H1 (cell line): ENCODE data around the gene COPS9. TPM values are rescaled to one million over a fixed set of nuclear protein-coding genes. Genes with fewer than 3 reads are reported as not detected.

Source experiments
- CTCF ChIA-PET: fragments of 300-600 bp; sonication (Branson Sonifier 250); formaldehyde crosslinking; loops from one replicate; lab custom pipeline; 2021; ENCODE audit not compliant: partially characterized antibody; lab: Charles Lee
- POLR2A ChIA-PET: fragments of 300-600 bp; sonication (Branson Sonifier 250); formaldehyde crosslinking; loops from one replicate; lab custom pipeline; 2021; ENCODE audit warnings: inconsistent platforms; ENCODE audit not compliant: partially characterized antibody; lab: Charles Lee
- DNase-seq, 2 experiments: peaks; one replicate each; pipeline versions ENCODE4 v3.0.0 to v3.0.0-alpha.2; 2010 to 2022; ENCODE audit warnings: low spot score in 2 of 2, low read depth in 1 of 2, mixed read lengths in 1 of 2
- FAIRE-seq: peaks from 2 replicates; lab custom pipeline; 2011; peaks lifted over from hg19 to GRCh38; lab: Jason Lieb, UNC
- H2AFZ ChIP-seq: 2 replicates; pipeline ENCODE4 v1.8.1; 2012; ENCODE audit warnings: low read length, inconsistent platforms
- H2AK5ac ChIP-seq: 2 replicates; pipeline ENCODE4 v1.6.1; 2013; ENCODE audit warnings: low read depth, low read length
- H2BK120ac ChIP-seq: replicated peaks from 2 replicates; pipeline ENCODE3; 2013; ENCODE audit warnings: low read depth, low read length, inconsistent platforms
- H2BK12ac ChIP-seq: 2 replicates; pipeline ENCODE4 v1.6.1; 2013; ENCODE audit warnings: low read depth, low read length
- H2BK15ac ChIP-seq: 2 replicates; pipeline ENCODE4 v1.6.1; 2013; ENCODE audit warnings: low read length
- H2BK20ac ChIP-seq: 2 replicates; pipeline ENCODE4 v1.6.1; 2013; ENCODE audit warnings: low read length
- H2BK5ac ChIP-seq: 2 replicates; pipeline ENCODE4 v1.6.1; 2013; ENCODE audit warnings: low read depth, low read length
- H3K14ac ChIP-seq: 2 replicates; pipeline ENCODE4 v1.6.1; 2013; ENCODE audit warnings: inconsistent platforms; ENCODE audit not compliant: insufficient read length
- H3K18ac ChIP-seq: 2 replicates; pipeline ENCODE4 v1.6.1; 2013; ENCODE audit warnings: low read length; ENCODE audit errors: extremely low read depth
- H3K23ac ChIP-seq: 2 replicates; pipeline ENCODE4 v1.6.1; 2013; ENCODE audit warnings: inconsistent platforms; ENCODE audit not compliant: insufficient read length
- H3K23me2 ChIP-seq: 2 replicates; pipeline ENCODE4 v1.6.1; 2013; ENCODE audit warnings: low read depth, low read length
- H3K27ac ChIP-seq: 2 replicates; pipeline ENCODE4 v1.6.1; 2011; ENCODE audit warnings: low read depth, low read length, inconsistent platforms
- H3K27me3 ChIP-seq, 4 experiments: replicated peaks in 1 of 4; 1 replicate in 1 of 4; 2 replicates in 3 of 4; pipeline versions ENCODE4 v1.6.1 to v1.8.1; 2011 to 2013; ENCODE audit warnings: low read length in 3 of 4, mild to moderate bottlenecking in 3 of 4, inconsistent platforms in 2 of 4, mixed read lengths in 2 of 4, moderate library complexity in 1 of 4; ENCODE audit not compliant: control insufficient read depth in 3 of 4, insufficient read depth in 3 of 4; ENCODE audit errors: extremely low read depth in 1 of 4
- H3K36me3 ChIP-seq, 4 experiments: 2 replicates each; pipeline versions ENCODE4 v1.6.1 to v1.8.1; 2011 to 2013; ENCODE audit warnings: mild to moderate bottlenecking in 4 of 4, low read length in 3 of 4, moderate library complexity in 2 of 4, control low read depth in 1 of 4, inconsistent platforms in 1 of 4; ENCODE audit not compliant: insufficient read depth in 4 of 4, control insufficient read depth in 2 of 4
- H3K4ac ChIP-seq: replicated peaks from 2 replicates; pipeline ENCODE3; 2013; ENCODE audit warnings: low read length, low read depth, mixed read lengths, inconsistent platforms; ENCODE audit not compliant: insufficient read length
- H3K4me1 ChIP-seq, 4 experiments: replicated peaks in 1 of 4; 1 replicate in 1 of 4; 2 replicates in 3 of 4; pipeline versions ENCODE4 v1.6.1 to v1.8.1; 2011 to 2013; ENCODE audit warnings: low read length in 3 of 4, inconsistent platforms in 2 of 4, mixed read lengths in 1 of 4; ENCODE audit not compliant: insufficient read depth in 4 of 4, control insufficient read depth in 3 of 4
- H3K4me2 ChIP-seq, 2 experiments: 2 replicates each; pipeline versions ENCODE4 v1.6.1 to v1.8.1; 2011 to 2013; ENCODE audit warnings: low read depth in 2 of 2, low read length in 2 of 2, control low read depth in 1 of 2, inconsistent platforms in 1 of 2, mild to moderate bottlenecking in 1 of 2; ENCODE audit not compliant: insufficient read depth in 1 of 2
- H3K4me3 ChIP-seq, 4 experiments: fragments of 200-600, 300-600 bp in 1 of 4; sonication (generic), shearing (Covaris generic), sonication (Bioruptor Twin) in 1 of 4; 2 replicates each; pipeline versions ENCODE4 v1.5.1 to v1.8.1; 2011 to 2016; ENCODE audit warnings: low read length in 4 of 4, low read depth in 3 of 4, control low read depth in 2 of 4, inconsistent platforms in 2 of 4, mild to moderate bottlenecking in 2 of 4, mixed read lengths in 1 of 4, moderate library complexity in 1 of 4; ENCODE audit not compliant: insufficient read depth in 2 of 4; ENCODE audit errors: extremely low read depth in 1 of 4
- H3K56ac ChIP-seq: replicated peaks from 2 replicates; pipeline ENCODE3; 2013; ENCODE audit warnings: low read depth, mild to moderate bottlenecking, mixed read lengths, low read length, inconsistent platforms; ENCODE audit not compliant: insufficient read length
- H3K79me1 ChIP-seq: 2 replicates; pipeline ENCODE4 v1.6.1; 2013; ENCODE audit warnings: low read depth, low read length, control low read depth
- H3K79me2 ChIP-seq, 2 experiments: 2 replicates each; pipeline versions ENCODE4 v1.6.1 to v1.8.1; 2012 to 2013; ENCODE audit warnings: low read length in 2 of 2, mild to moderate bottlenecking in 2 of 2, inconsistent platforms in 1 of 2; ENCODE audit not compliant: insufficient read depth in 2 of 2, control insufficient read depth in 1 of 2
- H3K9ac ChIP-seq, 4 experiments: replicated peaks in 1 of 4; 1 replicate in 1 of 4; 2 replicates in 3 of 4; pipeline versions ENCODE4 v1.6.1 to v1.8.1; 2011 to 2013; ENCODE audit warnings: low read depth in 3 of 4, low read length in 3 of 4, control low read depth in 2 of 4, mild to moderate bottlenecking in 2 of 4, moderate library complexity in 2 of 4, inconsistent platforms in 1 of 4; ENCODE audit errors: extremely low read depth in 1 of 4
- H3K9me3 ChIP-seq, 2 experiments: 2 replicates each; pipeline versions ENCODE4 v1.6.1 to v1.8.1; 2012 to 2013; ENCODE audit warnings: mild to moderate bottlenecking in 2 of 2, moderate library complexity in 2 of 2, control low read depth in 1 of 2, inconsistent platforms in 1 of 2, low read depth in 1 of 2, low read length in 1 of 2, mixed read lengths in 1 of 2; ENCODE audit not compliant: insufficient read depth in 2 of 2
- H4K20me1 ChIP-seq, 2 experiments: replicated peaks in 1 of 2; 2 replicates each; pipeline versions ENCODE3 to v1.8.1; 2011 to 2013; ENCODE audit warnings: inconsistent platforms in 2 of 2, low read length in 2 of 2, mild to moderate bottlenecking in 1 of 2; ENCODE audit not compliant: insufficient read depth in 2 of 2, control insufficient read depth in 1 of 2
- H4K5ac ChIP-seq: 2 replicates; pipeline ENCODE4 v1.6.1; 2013; ENCODE audit warnings: low read length, low read depth, mixed read lengths, inconsistent platforms; ENCODE audit not compliant: insufficient read length
- H4K8ac ChIP-seq: 2 replicates; pipeline ENCODE4 v1.8.0; 2013; ENCODE audit warnings: mild to moderate bottlenecking, moderate library complexity, low read length, inconsistent platforms; ENCODE audit not compliant: insufficient read depth; ENCODE audit errors: extremely low read depth
- H4K91ac ChIP-seq: replicated peaks from 2 replicates; pipeline ENCODE3; 2013; ENCODE audit warnings: low read length, mixed read lengths, inconsistent platforms; ENCODE audit not compliant: insufficient read length
- BACH1 ChIP-seq: IDR thresholded peaks from 2 replicates; pipeline ENCODE4 v1.6.1; 2012; ENCODE audit warnings: low read length, improper control_type of control experiment
- BRCA1 ChIP-seq: IDR thresholded peaks from 2 replicates; pipeline ENCODE4 v1.6.1; 2012; ENCODE audit warnings: low read depth, low read length, improper control_type of control experiment
- EZH2 ChIP-seq: fragments of 200-600 bp; sonication (generic); IDR thresholded peaks from 2 replicates; pipeline ENCODE4 v1.7.1; 2012; ENCODE audit warnings: low read depth, mild to moderate bottlenecking, moderate library complexity, low read length, inconsistent platforms; ENCODE audit not compliant: severe bottlenecking
- NANOG ChIP-seq: IDR thresholded peaks from 2 replicates; pipeline ENCODE4 v1.6.1; 2011; ENCODE audit warnings: low read length, low read depth, mild to moderate bottlenecking, inconsistent platforms; ENCODE audit not compliant: insufficient read depth, poor library complexity, severe bottlenecking
- POLR2A ChIP-seq, 2 experiments: IDR thresholded peaks; 1 replicate in 1 of 2; 2 replicates in 1 of 2; pipeline ENCODE4 v1.6.1; 2011; ENCODE audit warnings: low read depth in 2 of 2, low read length in 2 of 2, mild to moderate bottlenecking in 2 of 2; ENCODE audit errors: control extremely low read depth in 1 of 2
- RNF2 ChIP-seq: fragments of 200-900, 300-1000 bp; sonication (generic); IDR thresholded peaks from 2 replicates; pipeline ENCODE4 v1.7.1; 2016; ENCODE audit warnings: borderline replicate concordance, low read depth, mild to moderate bottlenecking, antibody characterized with exemption, low read length; ENCODE audit not compliant: poor library complexity, severe bottlenecking; ENCODE audit errors: missing control alignments
- SIN3A ChIP-seq, 2 experiments: IDR thresholded peaks in 1 of 2; conservative IDR thresholded peaks in 1 of 2; 2 replicates each; pipeline ENCODE4 v1.6.1; 2011 to 2012; ENCODE audit warnings: low read length in 2 of 2, improper control_type of control experiment in 1 of 2, low read depth in 1 of 2, mild to moderate bottlenecking in 1 of 2
- SIX5 ChIP-seq: IDR thresholded peaks from 2 replicates; pipeline ENCODE4 v1.6.1; 2011; ENCODE audit warnings: mild to moderate bottlenecking, low read depth, low read length
- SUZ12 ChIP-seq: fragments of 200-600 bp; sonication (generic); IDR thresholded peaks from 2 replicates; pipeline ENCODE4 v1.6.1; 2012; ENCODE audit warnings: mild to moderate bottlenecking, inconsistent platforms, low read length, moderate library complexity, mixed read lengths
- WGBS, 2 experiments: shearing (Covaris generic) in 1 of 2; methylation state at CpG; one replicate each; pipeline versions ENCODE4 v1.1.6 to v1.1.7; 2013 to 2015; ENCODE audit warnings: low lambda C conversion rate in 2 of 2, mixed read lengths in 2 of 2, inconsistent platforms in 1 of 2, low coverage in 1 of 2, missing lambda C conversion rate in 1 of 2; ENCODE audit not compliant: insufficient replicate concordance in 2 of 2, insufficient coverage in 1 of 2, insufficient read length in 1 of 2; ENCODE audit errors: extremely low coverage in 1 of 2, missing lambda C conversion rate in 1 of 2; 5-methylcytosine and 5-hydroxymethylcytosine counted together
- polyA plus RNA-seq, 7 experiments: library from polyadenylated mRNA; depleted of rRNA in 3 of 7; stranded (reverse) in 5 of 7; unstranded in 2 of 7; fragments of >200 nt in 5 of 7; fragments of 200-250 nt in 2 of 7; gene quantifications; 1 replicate in 5 of 7; 2 replicates in 1 of 7; 4 replicates in 1 of 7; pipeline versions ENCODE4 v1.2.1 to v1.2.3, GENCODE V29; 2011 to 2013; ENCODE audit warnings: missing spikeins in 2 of 7, mixed read lengths in 2 of 7
- total RNA-seq: library from RNA; stranded (reverse); fragmentation: NEBNext Ultra II Directional; extraction: Animal tissue kit (Norgen Biotek cat#: 25700); gene quantifications from 2 replicates; pipeline ENCODE4 v1.2.1, GENCODE V29; 2021
- TF ChIP-seq, protein P1 (sequence below): IDR thresholded peaks from 2 replicates; pipeline ENCODE4 v1.6.1; 2012; ENCODE audit warnings: low read length, inconsistent platforms

The COPS9 gene
- total and polyA plus RNA-seq, 2 of the 8 experiments (the other 6 are each of a cell fraction or from before 2014, with no cell fraction given) = 154 to 234 TPM

DNA sequence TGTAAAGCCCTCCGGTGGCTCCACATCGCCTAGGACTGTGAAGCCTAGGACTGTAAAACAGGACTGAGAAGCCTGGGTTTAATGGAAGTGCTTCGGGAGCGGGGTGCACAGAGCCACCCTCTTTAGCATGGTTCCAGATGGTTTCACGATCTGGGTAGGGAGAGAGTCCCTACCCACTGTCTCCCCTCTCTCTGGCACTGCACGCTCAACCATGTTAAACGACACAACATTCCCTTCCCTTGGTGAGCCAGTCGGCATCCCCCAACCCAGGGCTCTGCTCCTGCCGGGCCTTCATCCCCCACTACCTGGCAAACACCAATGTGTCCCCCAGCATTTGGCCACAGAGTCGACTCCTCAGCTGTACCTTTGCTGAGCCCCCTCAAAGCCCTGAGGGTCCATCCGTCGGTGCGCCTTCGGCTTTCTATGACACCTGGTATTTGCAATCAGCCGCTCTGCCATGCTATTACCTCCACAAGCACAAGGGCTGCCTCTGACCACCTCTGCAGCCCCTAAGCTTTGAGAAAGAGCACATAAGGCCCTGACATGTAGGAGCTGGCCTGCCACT, 1.1 kb downstream of the COPS9 start:
- no peak overlapping the region for H3K14ac ChIP-seq
- peaks cover 13 to 34% (median 32%) of the 10 kb centered on the region in 4 experiments for H3K36me3 ChIP-seq
- H4K20me1 ChIP-seq = peaks cover 14 to 16% of the 10 kb centered on the region in 2 experiments
- no peak overlapping the region for H4K8ac ChIP-seq
- no peak overlapping the region for H4K91ac ChIP-seq
- H3K23ac ChIP-seq = no peak overlapping the region
- no peak overlapping the region for H2BK12ac ChIP-seq
- DNase-seq (no peak), FAIRE-seq (no peak)
- H3K23me2 ChIP-seq = peaks cover 14% of the 10 kb centered on the region; the same call in 1 of the 2 replicates
- H3K27me3 ChIP-seq = peaks cover 0 to 8% (median 6%) of the 10 kb centered on the region in 4 experiments; a peak in 5 of 7 replicates
- H3K79me2 ChIP-seq = peaks cover 13 to 23% of the 10 kb centered on the region in 2 experiments
- no peak overlapping the region for H3K4ac ChIP-seq
- peak overlapping the region; percentile 98 to 100 for H3K4me2 ChIP-seq
- WGBS, 2 experiments = 93% methylated on average over 13 of the region's 15 CpGs; no CpG with 5 or more reads in 1 of the 2 experiments
- H3K4me1 ChIP-seq = peaks cover 0 to 20% (median 15%) of the 10 kb centered on the region in 4 experiments; a peak in 6 of 7 replicates
- peak overlapping the region; percentile 62 to 100 (median 92) for H3K4me3 ChIP-seq
- H3K56ac ChIP-seq = no peak overlapping the region
- no peak overlapping the region for H3K18ac ChIP-seq
- POLR2A ChIA-PET = interaction anchor here (0.7 to 1.3 kb wide), 4 partner anchors 8 to 734 kb away, joined by 3 to 4 read pairs (median 3); partner anchors contain the start of genes HDAC4 and NDUFA10
- H3K79me1 ChIP-seq = peaks cover 10% of the 10 kb centered on the region
- CTCF ChIA-PET = interaction anchor here (1.2 to 1.6 kb wide), 3 partner anchors 9 to 116 kb away, joined by 3 read pairs; no protein-coding TSS in a partner anchor
- H2BK20ac ChIP-seq = no peak overlapping the region
- no peaks in the 10 kb centered on the region for H3K9me3 ChIP-seq
- H2AFZ ChIP-seq = no peak overlapping the region
- H2BK15ac ChIP-seq = no peak overlapping the region
- no peak overlapping the region for H4K5ac ChIP-seq
- no peak overlapping the region for H2AK5ac ChIP-seq
- H2BK120ac ChIP-seq = no peak overlapping the region
- peak overlapping the region in 3 of 4 experiments; percentile 69 to 77 (median 75); a peak in 6 of 7 replicates for H3K9ac ChIP-seq
- H2BK5ac ChIP-seq = 0 out of 2 replicates have a peak overlapping the region, but pooled peaks have one; percentile 35
- H3K27ac ChIP-seq = no peak overlapping the region
- no peak for TF ChIP-seq NANOG
- TF ChIP-seq SIN3A (conservative IDR thresholded peaks at IDR 0.05 in 1 of 2, IDR thresholded peaks at IDR 0.05 in 1 of 2; ENCODE audit: low read depth in 1 of 2, low read length in 2 of 2) = no peak
- no peak for TF ChIP-seq BACH1
- TF ChIP-seq, protein P1, sequence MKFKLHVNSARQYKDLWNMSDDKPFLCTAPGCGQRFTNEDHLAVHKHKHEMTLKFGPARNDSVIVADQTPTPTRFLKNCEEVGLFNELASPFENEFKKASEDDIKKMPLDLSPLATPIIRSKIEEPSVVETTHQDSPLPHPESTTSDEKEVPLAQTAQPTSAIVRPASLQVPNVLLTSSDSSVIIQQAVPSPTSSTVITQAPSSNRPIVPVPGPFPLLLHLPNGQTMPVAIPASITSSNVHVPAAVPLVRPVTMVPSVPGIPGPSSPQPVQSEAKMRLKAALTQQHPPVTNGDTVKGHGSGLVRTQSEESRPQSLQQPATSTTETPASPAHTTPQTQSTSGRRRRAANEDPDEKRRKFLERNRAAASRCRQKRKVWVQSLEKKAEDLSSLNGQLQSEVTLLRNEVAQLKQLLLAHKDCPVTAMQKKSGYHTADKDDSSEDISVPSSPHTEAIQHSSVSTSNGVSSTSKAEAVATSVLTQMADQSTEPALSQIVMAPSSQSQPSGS = no peak
- TF ChIP-seq RNF2 = no peak
- TF ChIP-seq SUZ12 = no peak
- no peak for TF ChIP-seq BRCA1
- TF ChIP-seq SIX5 = no peak
- no peak for TF ChIP-seq EZH2
- TF ChIP-seq POLR2A (IDR thresholded peaks at IDR 0.05; ENCODE audit: control extremely low read depth in 1 of 2, low read depth in 2 of 2, low read length in 2 of 2) = no peak
